SK-N-SH (cell line): ENCODE measurements around the gene HUS1. TPM values are rescaled to one million over a fixed set of nuclear protein-coding genes. Genes with fewer than 3 reads are reported as not detected.

Experiments used
- CTCF ChIA-PET: fragments of 300-600, 350-600 bp; formaldehyde crosslinking; extraction: SDS; loops from one replicate; lab custom pipeline; 2021; lab: Yijun Ruan, JAX
- POLR2A ChIA-PET: fragments of 350-600 bp; sonication (Branson Sonifier 250); formaldehyde crosslinking; extraction: SDS; loops from one replicate; lab custom pipeline; 2020; ENCODE audit warnings: antibody characterized with exemption, inconsistent platforms; lab: Yijun Ruan, JAX
- DNase-seq: peaks from one replicate; pipeline ENCODE4 v3.0.0; 2012
- H2AFZ ChIP-seq: fragments of 200-600 bp; sonication (generic); 2 replicates; pipeline ENCODE4 v1.8.1; 2016; ENCODE audit warnings: antibody characterized with exemption, mild to moderate bottlenecking, low read depth
- H3F3A ChIP-seq: fragments of 200-600 bp; sonication (generic); replicated peaks from 2 replicates; pipeline ENCODE3; 2016; ENCODE audit warnings: antibody characterized with exemption, mild to moderate bottlenecking; ENCODE audit not compliant: insufficient read depth
- H3K27ac ChIP-seq, 2 experiments: fragments of 200-500 bp in 1 of 2; fragments of 200-600 bp in 1 of 2; sonication (Bioruptor generic) in 1 of 2; sonication (generic), shearing (Covaris generic) in 1 of 2; 2 replicates each; pipeline versions ENCODE4 v1.5.1 to v1.6.1; 2014 to 2016; ENCODE audit warnings: low read depth in 2 of 2, inconsistent platforms in 1 of 2, low read length in 1 of 2, mild to moderate bottlenecking in 1 of 2, mixed read lengths in 1 of 2
- H3K27me3 ChIP-seq: fragments of 200-600 bp; sonication (generic), shearing (Covaris generic); 2 replicates; pipeline ENCODE4 v1.6.1; 2016; ENCODE audit warnings: mixed run types; ENCODE audit not compliant: insufficient read depth
- H3K36me3 ChIP-seq, 2 experiments: fragments of 200-500 bp in 1 of 2; fragments of 200-600 bp in 1 of 2; sonication (Bioruptor generic) in 1 of 2; sonication (generic) in 1 of 2; replicated peaks in 1 of 2; 2 replicates each; pipeline versions ENCODE3 to v1.5.1; 2014 to 2016; ENCODE audit warnings: low read length in 1 of 2, mild to moderate bottlenecking in 1 of 2; ENCODE audit not compliant: insufficient read depth in 2 of 2, control insufficient read depth in 1 of 2
- H3K4me1 ChIP-seq, 2 experiments: fragments of 200-500 bp in 1 of 2; fragments of 200-600 bp in 1 of 2; sonication (Bioruptor generic) in 1 of 2; sonication (generic), shearing (Covaris generic) in 1 of 2; 2 replicates each; pipeline versions ENCODE4 v1.5.1 to v1.6.1; 2014 to 2016; ENCODE audit warnings: low read depth in 1 of 2, low read length in 1 of 2, mixed run types in 1 of 2; ENCODE audit not compliant: insufficient read depth in 2 of 2, control insufficient read depth in 1 of 2
- H3K4me2 ChIP-seq: fragments of 200-600 bp; sonication (generic), shearing (Covaris generic); 2 replicates; pipeline ENCODE4 v1.6.1; 2017; ENCODE audit warnings: mixed run types
- H3K4me3 ChIP-seq, 2 experiments: fragments of 200-500 bp in 1 of 2; fragments of 200-600 bp in 1 of 2; sonication (Bioruptor generic) in 1 of 2; sonication (generic), shearing (Covaris generic) in 1 of 2; 2 replicates each; pipeline versions ENCODE4 v1.5.1 to v1.8.1; 2014 to 2016; ENCODE audit warnings: low read depth in 2 of 2, inconsistent platforms in 1 of 2, low read length in 1 of 2, mild to moderate bottlenecking in 1 of 2, mixed read lengths in 1 of 2, moderate library complexity in 1 of 2
- H3K79me2 ChIP-seq: fragments of 200-600 bp; sonication (generic); 2 replicates; pipeline ENCODE4 v1.8.1; 2017; ENCODE audit warnings: mild to moderate bottlenecking; ENCODE audit not compliant: insufficient read depth
- H3K9ac ChIP-seq: fragments of 200-600 bp; sonication (generic); 2 replicates; pipeline ENCODE4 v1.6.1; 2017; ENCODE audit warnings: mixed run types
- H3K9me2 ChIP-seq: fragments of 200-600 bp; sonication (generic); 2 replicates; pipeline ENCODE4 v1.6.1; 2017; ENCODE audit warnings: mixed run types
- H3K9me3 ChIP-seq: fragments of 200-600 bp; sonication (generic); 2 replicates; pipeline ENCODE4 v1.6.1; 2017; ENCODE audit warnings: mixed run types, mild to moderate bottlenecking, moderate library complexity
- H4K20me1 ChIP-seq: fragments of 200-600 bp; sonication (generic); 2 replicates; pipeline ENCODE4 v1.6.1; 2017; ENCODE audit warnings: mild to moderate bottlenecking, mixed run types; ENCODE audit not compliant: insufficient read depth
- EZH2phosphoT487 ChIP-seq: fragments of 200-600 bp; sonication (generic); IDR thresholded peaks from 2 replicates; pipeline ENCODE4 v1.6.1; 2017; ENCODE audit warnings: low read depth, mixed run types, mild to moderate bottlenecking, antibody characterized with exemption, moderate library complexity, borderline replicate concordance
- FOXJ3 ChIP-seq: sonication (generic); formaldehyde crosslinking; IDR thresholded peaks from 2 replicates; pipeline ENCODE4 v1.5.1; 2020; ENCODE audit warnings: mild to moderate bottlenecking, missing genetic modification reagents
- FOXM1 ChIP-seq: IDR thresholded peaks from 2 replicates; pipeline ENCODE4 v1.4.0; 2012; ENCODE audit warnings: low read depth, mild to moderate bottlenecking
- GABPA ChIP-seq: IDR thresholded peaks from 2 replicates; pipeline ENCODE4 v1.4.0; 2012; ENCODE audit warnings: low read depth, mild to moderate bottlenecking
- JUND ChIP-seq: IDR thresholded peaks from 2 replicates; pipeline ENCODE4 v1.4.0; 2012
- MXI1 ChIP-seq: IDR thresholded peaks from 2 replicates; pipeline ENCODE4 v1.6.1; 2012; ENCODE audit warnings: mild to moderate bottlenecking, low read depth, low read length, improper control_type of control experiment
- NFIC ChIP-seq: IDR thresholded peaks from 2 replicates; pipeline ENCODE4 v1.4.0; 2012; ENCODE audit warnings: borderline replicate concordance
- RAD21 ChIP-seq: IDR thresholded peaks from 2 replicates; pipeline ENCODE4 v1.6.1; 2012; ENCODE audit warnings: mild to moderate bottlenecking, low read length
- RFX5 ChIP-seq: IDR thresholded peaks from 2 replicates; pipeline ENCODE4 v1.6.1; 2012; ENCODE audit warnings: mild to moderate bottlenecking, improper control_type of control experiment, low read length
- SMC3 ChIP-seq: IDR thresholded peaks from 2 replicates; pipeline ENCODE4 v1.6.1; 2012; ENCODE audit warnings: low read depth, low read length, improper control_type of control experiment
- TAF1 ChIP-seq: IDR thresholded peaks from 2 replicates; pipeline ENCODE4 v1.6.1; 2012; ENCODE audit warnings: low read depth, mild to moderate bottlenecking, low read length, moderate library complexity, borderline replicate concordance
- TEAD4 ChIP-seq: IDR thresholded peaks from 2 replicates; pipeline ENCODE4 v1.4.0; 2012; ENCODE audit warnings: mild to moderate bottlenecking, borderline replicate concordance; ENCODE audit not compliant: insufficient read depth
- YY1 ChIP-seq: IDR thresholded peaks from 2 replicates; pipeline ENCODE4 v1.4.0; 2012; ENCODE audit warnings: low read depth, mild to moderate bottlenecking
- WGBS: methylation state at CpG from one replicate; pipeline ENCODE4 v1.1.6; 2017; ENCODE audit warnings: low lambda C conversion rate; 5-methylcytosine and 5-hydroxymethylcytosine counted together
- polyA plus RNA-seq, 3 experiments: library from polyadenylated mRNA; depleted of rRNA; stranded (reverse); fragments of >200 nt; gene quantifications; 2 replicates each; pipeline ENCODE4 v1.2.3, GENCODE V29; 2012
- TF ChIP-seq, protein P1 (sequence below): IDR thresholded peaks from 2 replicates; pipeline ENCODE4 v1.4.0; 2012; ENCODE audit warnings: low read depth, borderline replicate concordance
- TF ChIP-seq, protein P2 (sequence below): IDR thresholded peaks from 2 replicates; pipeline ENCODE4 v1.4.0; 2012; ENCODE audit warnings: low read depth, borderline replicate concordance
- TF ChIP-seq, protein P3 (sequence below): IDR thresholded peaks from 2 replicates; pipeline ENCODE4 v1.6.1; 2012; ENCODE audit warnings: mild to moderate bottlenecking, low read depth, low read length, moderate library complexity
- TF ChIP-seq, protein P4 (sequence below): fragments of 200-600 bp; sonication (generic); IDR thresholded peaks from 2 replicates; pipeline ENCODE4 v1.6.1; 2017; ENCODE audit warnings: antibody characterized with exemption, mild to moderate bottlenecking, moderate library complexity

Gene HUS1
- polyA plus RNA-seq, 1 of the 3 experiments (the other 2 are of a cell fraction) = 17.8 TPM

DNA sequence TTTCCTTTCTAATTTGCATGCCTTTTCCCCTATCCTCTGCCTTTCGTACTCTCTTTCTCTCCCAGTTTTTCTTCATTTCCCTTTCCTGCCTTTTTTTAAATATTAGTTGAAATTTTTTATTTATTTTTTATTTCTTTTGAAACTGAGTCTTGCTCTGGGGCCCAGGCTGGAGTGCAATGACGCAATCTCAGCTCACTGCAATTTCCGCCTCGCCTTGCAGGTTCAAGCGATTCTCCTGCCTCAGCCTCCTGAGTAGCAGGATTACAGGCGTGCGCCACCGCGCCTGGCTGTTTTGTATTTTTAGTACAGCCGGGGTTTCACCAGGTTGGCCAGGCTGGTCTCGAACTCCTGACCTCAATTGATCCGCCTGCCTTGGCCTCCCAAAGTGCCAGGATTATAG lies 20.0 kb upstream of the HUS1 start:
- Histone ChIP-seq H3K4me1 (no peaks in the 10 kb centered on the region), H3K4me3 (no peak overlapping the region), H3K9me2 (no peaks in the 10 kb centered on the region), H3K36me3 (no peaks in the 10 kb centered on the region), H3K79me2 (no peaks in the 10 kb centered on the region), H4K20me1 (no peaks in the 10 kb centered on the region), H3K9ac (no peak overlapping the region), H3K4me2 (no peak overlapping the region), H3F3A (peaks cover 4% of the 10 kb centered on the region), H3K27me3 (peaks cover 2% of the 10 kb centered on the region; the same call in 1 of the 2 replicates), H2AFZ (no peak overlapping the region), H3K27ac (no peak overlapping the region), H3K9me3 (no peaks in the 10 kb centered on the region)
- ChIA-PET CTCF (interaction anchor here (1.2 to 1.4 kb wide), 3 partner anchors 8 to 16 kb away, joined by 3 read pairs; no protein-coding TSS in a partner anchor), POLR2A (no interaction called here)
- TF ChIP-seq NFIC (no peak), YY1 (no peak), FOXM1 (no peak), RFX5 (no peak), MXI1 (no peak), RAD21 (no peak), SMC3 (no peak), TEAD4 (no peak), JUND (no peak), GABPA (no peak), FOXJ3 (CRISPR knock-in tag) (no peak), TAF1 (no peak), EZH2phosphoT487 (no peak)
- TF ChIP-seq, protein P1, sequence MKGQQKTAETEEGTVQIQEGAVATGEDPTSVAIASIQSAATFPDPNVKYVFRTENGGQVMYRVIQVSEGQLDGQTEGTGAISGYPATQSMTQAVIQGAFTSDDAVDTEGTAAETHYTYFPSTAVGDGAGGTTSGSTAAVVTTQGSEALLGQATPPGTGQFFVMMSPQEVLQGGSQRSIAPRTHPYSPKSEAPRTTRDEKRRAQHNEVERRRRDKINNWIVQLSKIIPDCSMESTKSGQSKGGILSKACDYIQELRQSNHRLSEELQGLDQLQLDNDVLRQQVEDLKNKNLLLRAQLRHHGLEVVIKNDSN = no peak
- TF ChIP-seq, protein P2, sequence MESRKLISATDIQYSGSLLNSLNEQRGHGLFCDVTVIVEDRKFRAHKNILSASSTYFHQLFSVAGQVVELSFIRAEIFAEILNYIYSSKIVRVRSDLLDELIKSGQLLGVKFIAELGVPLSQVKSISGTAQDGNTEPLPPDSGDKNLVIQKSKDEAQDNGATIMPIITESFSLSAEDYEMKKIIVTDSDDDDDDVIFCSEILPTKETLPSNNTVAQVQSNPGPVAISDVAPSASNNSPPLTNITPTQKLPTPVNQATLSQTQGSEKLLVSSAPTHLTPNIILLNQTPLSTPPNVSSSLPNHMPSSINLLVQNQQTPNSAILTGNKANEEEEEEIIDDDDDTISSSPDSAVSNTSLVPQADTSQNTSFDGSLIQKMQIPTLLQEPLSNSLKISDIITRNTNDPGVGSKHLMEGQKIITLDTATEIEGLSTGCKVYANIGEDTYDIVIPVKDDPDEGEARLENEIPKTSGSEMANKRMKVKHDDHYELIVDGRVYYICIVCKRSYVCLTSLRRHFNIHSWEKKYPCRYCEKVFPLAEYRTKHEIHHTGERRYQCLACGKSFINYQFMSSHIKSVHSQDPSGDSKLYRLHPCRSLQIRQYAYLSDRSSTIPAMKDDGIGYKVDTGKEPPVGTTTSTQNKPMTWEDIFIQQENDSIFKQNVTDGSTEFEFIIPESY = no peak
- TF ChIP-seq, protein P3, sequence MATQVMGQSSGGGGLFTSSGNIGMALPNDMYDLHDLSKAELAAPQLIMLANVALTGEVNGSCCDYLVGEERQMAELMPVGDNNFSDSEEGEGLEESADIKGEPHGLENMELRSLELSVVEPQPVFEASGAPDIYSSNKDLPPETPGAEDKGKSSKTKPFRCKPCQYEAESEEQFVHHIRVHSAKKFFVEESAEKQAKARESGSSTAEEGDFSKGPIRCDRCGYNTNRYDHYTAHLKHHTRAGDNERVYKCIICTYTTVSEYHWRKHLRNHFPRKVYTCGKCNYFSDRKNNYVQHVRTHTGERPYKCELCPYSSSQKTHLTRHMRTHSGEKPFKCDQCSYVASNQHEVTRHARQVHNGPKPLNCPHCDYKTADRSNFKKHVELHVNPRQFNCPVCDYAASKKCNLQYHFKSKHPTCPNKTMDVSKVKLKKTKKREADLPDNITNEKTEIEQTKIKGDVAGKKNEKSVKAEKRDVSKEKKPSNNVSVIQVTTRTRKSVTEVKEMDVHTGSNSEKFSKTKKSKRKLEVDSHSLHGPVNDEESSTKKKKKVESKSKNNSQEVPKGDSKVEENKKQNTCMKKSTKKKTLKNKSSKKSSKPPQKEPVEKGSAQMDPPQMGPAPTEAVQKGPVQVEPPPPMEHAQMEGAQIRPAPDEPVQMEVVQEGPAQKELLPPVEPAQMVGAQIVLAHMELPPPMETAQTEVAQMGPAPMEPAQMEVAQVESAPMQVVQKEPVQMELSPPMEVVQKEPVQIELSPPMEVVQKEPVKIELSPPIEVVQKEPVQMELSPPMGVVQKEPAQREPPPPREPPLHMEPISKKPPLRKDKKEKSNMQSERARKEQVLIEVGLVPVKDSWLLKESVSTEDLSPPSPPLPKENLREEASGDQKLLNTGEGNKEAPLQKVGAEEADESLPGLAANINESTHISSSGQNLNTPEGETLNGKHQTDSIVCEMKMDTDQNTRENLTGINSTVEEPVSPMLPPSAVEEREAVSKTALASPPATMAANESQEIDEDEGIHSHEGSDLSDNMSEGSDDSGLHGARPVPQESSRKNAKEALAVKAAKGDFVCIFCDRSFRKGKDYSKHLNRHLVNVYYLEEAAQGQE = no peak
- TF ChIP-seq, protein P4, sequence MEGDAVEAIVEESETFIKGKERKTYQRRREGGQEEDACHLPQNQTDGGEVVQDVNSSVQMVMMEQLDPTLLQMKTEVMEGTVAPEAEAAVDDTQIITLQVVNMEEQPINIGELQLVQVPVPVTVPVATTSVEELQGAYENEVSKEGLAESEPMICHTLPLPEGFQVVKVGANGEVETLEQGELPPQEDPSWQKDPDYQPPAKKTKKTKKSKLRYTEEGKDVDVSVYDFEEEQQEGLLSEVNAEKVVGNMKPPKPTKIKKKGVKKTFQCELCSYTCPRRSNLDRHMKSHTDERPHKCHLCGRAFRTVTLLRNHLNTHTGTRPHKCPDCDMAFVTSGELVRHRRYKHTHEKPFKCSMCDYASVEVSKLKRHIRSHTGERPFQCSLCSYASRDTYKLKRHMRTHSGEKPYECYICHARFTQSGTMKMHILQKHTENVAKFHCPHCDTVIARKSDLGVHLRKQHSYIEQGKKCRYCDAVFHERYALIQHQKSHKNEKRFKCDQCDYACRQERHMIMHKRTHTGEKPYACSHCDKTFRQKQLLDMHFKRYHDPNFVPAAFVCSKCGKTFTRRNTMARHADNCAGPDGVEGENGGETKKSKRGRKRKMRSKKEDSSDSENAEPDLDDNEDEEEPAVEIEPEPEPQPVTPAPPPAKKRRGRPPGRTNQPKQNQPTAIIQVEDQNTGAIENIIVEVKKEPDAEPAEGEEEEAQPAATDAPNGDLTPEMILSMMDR = no peak
- WGBS = 90% methylated on average over 12 of the region's 12 CpGs
- DNase-seq = no peak
